GM18508 (cell line): ENCODE data around the gene LGI4.
"Not testable (repeated sequence)": the region's sequence is repeated elsewhere in the genome, so short reads cannot be mapped to it uniquely, and the experiment has no call there.

Experiments used
- ATAC-seq: cut with Tn5 transposase; IDR thresholded peaks from one replicate; pipeline ENCODE4 v1.9.1; 2021; ENCODE audit warnings: moderate number of reproducible peaks; ENCODE audit not compliant: insufficient read depth, unreplicated experiment

Gene LGI4

GRCh38 chr19:35142606-35143230 lies 7.9 kb upstream of the LGI4 start:
- ATAC-seq = no peak

- no peak for ATAC-seq
These were observed 7.2 kb upstream of the LGI4 start for GRCh38 chr19:35141837-35142605.

- no peak for ATAC-seq
These were observed 6.3 kb upstream of the LGI4 start for GRCh38 chr19:35140962-35141836.

GRCh38 chr19:35140207-35140961 lies 5.5 kb upstream of the LGI4 start:
- no peak for ATAC-seq

GRCh38 chr19:35138305-35138892 lies 3.5 kb upstream of the LGI4 start, which contains the start of gene FXYD1:
TSS of gene FXYD1 (plus strand) at chr19:35138824. CDS start at chr19:35140080, 1,256 bp downstream.
- no peak for ATAC-seq

GRCh38 chr19:35136977-35137702 lies 2.3 kb upstream of the LGI4 start:
- no peak for ATAC-seq

GRCh38 chr19:35136231-35136630 lies 1.4 kb upstream of the LGI4 start:
- no peak for ATAC-seq

- no peak for ATAC-seq
These were observed 590 bp upstream of the LGI4 start for GRCh38 chr19:35135389-35135909.

- ATAC-seq = no peak
These were observed 1.0 kb downstream of the LGI4 start for GRCh38 chr19:35133826-35134225.

- ATAC-seq = no peak
These were observed 2.6 kb downstream of the LGI4 start for GRCh38 chr19:35132254-35132653.

GRCh38 chr19:35130761-35131720 lies 3.8 kb downstream of the LGI4 start:
- no peak for ATAC-seq

GRCh38 chr19:35129724-35130274 lies 5.1 kb downstream of the LGI4 start:
- not testable (repeated sequence) for ATAC-seq

- ATAC-seq = no peak
These were observed 6.3 kb downstream of the LGI4 start for GRCh38 chr19:35128398-35129057.

GRCh38 chr19:35127871-35128270 lies 7.0 kb downstream of the LGI4 start:
- ATAC-seq = no peak

- no peak for ATAC-seq
These were observed 8.3 kb downstream of the LGI4 start for GRCh38 chr19:35126624-35126959.

GRCh38 chr19:35125749-35126623 lies 8.9 kb downstream of the LGI4 start:
- ATAC-seq = no peak
